H9 (cell line): Measurements from ENCODE around the gene GAS2. TPM values are rescaled to one million over a fixed set of nuclear protein-coding genes. Genes with fewer than 3 reads are reported as not detected.

Experiments used
- DNase-seq: peaks from one replicate; pipeline ENCODE4 v3.0.0-alpha.2; 2017
- H2AFZ ChIP-seq: one replicate; pipeline ENCODE4 v1.6.1; 2013; ENCODE audit warnings: mild to moderate bottlenecking, low read length, control low read depth, moderate library complexity
- H2AK5ac ChIP-seq: 2 replicates; pipeline ENCODE4 v1.6.1; 2013; ENCODE audit warnings: low read length, control low read depth, mixed read lengths; ENCODE audit not compliant: insufficient read length
- H2BK120ac ChIP-seq: one replicate; pipeline ENCODE4 v1.6.1; 2013; ENCODE audit warnings: low read depth, mild to moderate bottlenecking, low read length, control low read depth, inconsistent platforms; ENCODE audit not compliant: poor library complexity, severe bottlenecking
- H2BK12ac ChIP-seq: 2 replicates; pipeline ENCODE4 v1.6.1; 2013; ENCODE audit warnings: low read length, control low read depth, mixed read lengths, low read depth; ENCODE audit not compliant: insufficient read length
- H2BK15ac ChIP-seq: 2 replicates; pipeline ENCODE4 v1.6.1; 2013; ENCODE audit warnings: low read depth, low read length, control low read depth
- H2BK20ac ChIP-seq: one replicate; pipeline ENCODE4 v1.6.1; 2013; ENCODE audit warnings: low read depth, mild to moderate bottlenecking, low read length, control low read depth, inconsistent platforms; ENCODE audit not compliant: poor library complexity, severe bottlenecking
- H2BK5ac ChIP-seq: 2 replicates; pipeline ENCODE4 v1.6.1; 2013; ENCODE audit warnings: low read length, control low read depth, mixed read lengths; ENCODE audit not compliant: insufficient read length
- H3K14ac ChIP-seq: 2 replicates; pipeline ENCODE4 v1.6.1; 2013; ENCODE audit warnings: low read length, control low read depth; ENCODE audit not compliant: insufficient read depth
- H3K18ac ChIP-seq: 2 replicates; pipeline ENCODE4 v1.6.1; 2013; ENCODE audit warnings: low read depth, mild to moderate bottlenecking, mixed read lengths, low read length, control low read depth; ENCODE audit not compliant: insufficient read length
- H3K23ac ChIP-seq: 2 replicates; pipeline ENCODE4 v1.6.1; 2013; ENCODE audit warnings: low read length, control low read depth, mixed read lengths, low read depth; ENCODE audit not compliant: insufficient read length
- H3K23me2 ChIP-seq: 2 replicates; pipeline ENCODE4 v1.6.1; 2013; ENCODE audit warnings: low read depth, mild to moderate bottlenecking, mixed read lengths, low read length, control low read depth; ENCODE audit not compliant: insufficient read length, poor library complexity, severe bottlenecking
- H3K27ac ChIP-seq: 2 replicates; pipeline ENCODE4 v1.5.1; 2013; ENCODE audit warnings: low read length, control low read depth, mixed read lengths, low read depth; ENCODE audit not compliant: insufficient read length
- H3K27me3 ChIP-seq: 2 replicates; pipeline ENCODE4 v1.6.1; 2013; ENCODE audit warnings: low read length, control low read depth, inconsistent platforms; ENCODE audit not compliant: insufficient read depth
- H3K4ac ChIP-seq: 2 replicates; pipeline ENCODE4 v1.6.1; 2013; ENCODE audit warnings: low read depth, mild to moderate bottlenecking, control low read depth, inconsistent platforms, low read length, moderate library complexity
- H3K4me1 ChIP-seq: 2 replicates; pipeline ENCODE4 v1.6.1; 2013; ENCODE audit warnings: low read length, control low read depth, inconsistent platforms; ENCODE audit not compliant: insufficient read depth
- H3K4me2 ChIP-seq: 2 replicates; pipeline ENCODE4 v1.6.1; 2013; ENCODE audit warnings: low read length, control low read depth, mixed read lengths; ENCODE audit not compliant: insufficient read length, insufficient read depth
- H3K56ac ChIP-seq: 2 replicates; pipeline ENCODE4 v1.6.1; 2013; ENCODE audit warnings: low read depth, mild to moderate bottlenecking, mixed read lengths, low read length, control low read depth; ENCODE audit not compliant: insufficient read length
- H3K79me1 ChIP-seq: 2 replicates; pipeline ENCODE4 v1.6.1; 2013; ENCODE audit warnings: low read depth, mild to moderate bottlenecking, moderate library complexity, low read length, control low read depth, inconsistent platforms; ENCODE audit not compliant: insufficient read depth, poor library complexity, severe bottlenecking
- H3K79me2 ChIP-seq: 2 replicates; pipeline ENCODE4 v1.6.1; 2013; ENCODE audit warnings: low read length, control low read depth, inconsistent platforms; ENCODE audit not compliant: insufficient read depth
- H3K9ac ChIP-seq: 2 replicates; pipeline ENCODE4 v1.6.1; 2013; ENCODE audit warnings: low read length, control low read depth, mixed read lengths; ENCODE audit not compliant: insufficient read length; ENCODE audit errors: extremely low read depth
- H3K9me3 ChIP-seq: one replicate; pipeline ENCODE4 v1.6.1; 2013; ENCODE audit warnings: low read depth, low read length, inconsistent platforms; ENCODE audit not compliant: control insufficient read depth
- H3T11ph ChIP-seq: one replicate; pipeline ENCODE4 v1.6.1; 2013; ENCODE audit warnings: mild to moderate bottlenecking, low read length, control low read depth, inconsistent platforms
- H4K20me1 ChIP-seq: one replicate; pipeline ENCODE4 v1.6.1; 2013; ENCODE audit not compliant: control insufficient read depth, insufficient read length, insufficient read depth
- H4K5ac ChIP-seq: 2 replicates; pipeline ENCODE4 v1.6.1; 2013; ENCODE audit warnings: low read depth, mild to moderate bottlenecking, mixed read lengths, low read length, control low read depth; ENCODE audit not compliant: insufficient read length
- H4K8ac ChIP-seq: replicated peaks from 2 replicates; pipeline ENCODE4 v1.6.1; 2013; ENCODE audit warnings: low read length, control low read depth, mixed read lengths, low read depth; ENCODE audit not compliant: insufficient read length
- H4K91ac ChIP-seq: 2 replicates; pipeline ENCODE4 v1.6.1; 2013; ENCODE audit warnings: low read depth, mild to moderate bottlenecking, moderate library complexity, mixed read lengths, low read length, control low read depth; ENCODE audit not compliant: insufficient read length
- H3K27ac Mint-ChIP-seq, 3 experiments: 2 replicates in 2 of 3; 3 replicates in 1 of 3; pipeline ENCODE4 v1.8.0; 2020 to 2021; ENCODE audit warnings: mixed read lengths in 3 of 3, mild to moderate bottlenecking in 1 of 3, moderate library complexity in 1 of 3
- H3K27me3 Mint-ChIP-seq: 2 replicates; pipeline ENCODE4 v1.8.0; 2021; ENCODE audit warnings: low read depth, mild to moderate bottlenecking, moderate library complexity, mixed read lengths
- H3K36me3 Mint-ChIP-seq, 3 experiments: 2 replicates in 2 of 3; 3 replicates in 1 of 3; pipeline ENCODE4 v1.8.0; 2020 to 2021; ENCODE audit warnings: low read depth in 3 of 3, mixed read lengths in 3 of 3; ENCODE audit not compliant: insufficient read depth in 1 of 3
- H3K4me1 Mint-ChIP-seq, 2 experiments: 2 replicates each; pipeline ENCODE4 v1.8.0; 2020; ENCODE audit warnings: mixed read lengths in 2 of 2
- H3K4me3 Mint-ChIP-seq, 2 experiments: 2 replicates in 1 of 2; 3 replicates in 1 of 2; pipeline ENCODE4 v1.8.0; 2020 to 2021; ENCODE audit warnings: mild to moderate bottlenecking in 2 of 2, mixed read lengths in 2 of 2, moderate library complexity in 1 of 2
- H3K9me3 Mint-ChIP-seq, 2 experiments: 2 replicates in 1 of 2; 3 replicates in 1 of 2; pipeline ENCODE4 v1.8.0; 2020; ENCODE audit warnings: mild to moderate bottlenecking in 2 of 2, mixed read lengths in 2 of 2, moderate library complexity in 1 of 2
- total RNA-seq: library from RNA; stranded (reverse); gene quantifications from 2 replicates; pipeline ENCODE4 v1.2.1, GENCODE V29; 2021
- TF ChIP-seq, protein P1 (sequence below): fragments of 200-600 bp; sonication (generic); conservative IDR thresholded peaks from 3 replicates; pipeline ENCODE4 v1.8.0; 2021; ENCODE audit warnings: antibody characterized with exemption, mild to moderate bottlenecking

GAS2 gene
- total RNA-seq, 1 experiment from 2014 or later: 1.7 TPM

DNA sequence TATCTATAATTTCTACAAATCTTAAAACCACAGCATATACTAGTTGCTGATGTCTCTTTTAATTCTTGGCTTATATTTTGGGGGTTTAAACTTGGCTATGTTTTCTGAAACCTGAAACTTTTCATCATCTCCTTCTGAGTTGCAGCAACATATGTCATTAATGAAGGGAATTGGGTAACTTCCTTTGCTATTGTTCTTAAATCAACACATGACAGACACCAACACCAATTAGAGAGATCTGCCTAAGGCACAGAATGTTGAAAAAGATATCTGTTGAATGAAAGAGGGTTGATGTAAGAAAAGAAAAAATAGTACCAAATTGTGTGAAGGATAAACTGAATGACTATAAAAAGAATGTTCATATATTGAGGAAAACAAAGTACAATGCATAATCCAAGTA is 10.3 kb upstream of the GAS2 start:
- no peak overlapping the region for H3K4ac ChIP-seq
- H2BK5ac ChIP-seq: no peak overlapping the region
- no peak overlapping the region for H2AFZ ChIP-seq
- Mint-ChIP-seq H3K27me3 (peaks cover 3% of the 10 kb centered on the region), H3K27ac (no peak overlapping the region), H3K4me1 (peaks cover 23 to 36% of the 10 kb centered on the region in 2 experiments), H3K9me3 (peaks cover 1 to 9% of the 10 kb centered on the region in 2 experiments; a peak in 2 of 5 replicates), H3K36me3 (peaks cover 1 to 11% (median 2%) of the 10 kb centered on the region in 3 experiments; a peak in 4 of 7 replicates), H3K4me3 (no peak overlapping the region)
- no peaks in the 10 kb centered on the region for H3K9me3 ChIP-seq
- no peak overlapping the region for H3K56ac ChIP-seq
- no peaks in the 10 kb centered on the region for H3K79me2 ChIP-seq
- no peak overlapping the region for H3K14ac ChIP-seq
- no peak overlapping the region for H3T11ph ChIP-seq
- no peak overlapping the region for H4K5ac ChIP-seq
- H3K9ac ChIP-seq: no peak overlapping the region
- H2BK20ac ChIP-seq: no peak overlapping the region
- no peak overlapping the region for H4K8ac ChIP-seq
- no peak overlapping the region for H2BK120ac ChIP-seq
- H2BK15ac ChIP-seq: no peak overlapping the region
- no peak overlapping the region for H3K18ac ChIP-seq
- no peak for DNase-seq
- no peaks in the 10 kb centered on the region for H4K20me1 ChIP-seq
- no peak overlapping the region for H3K27ac ChIP-seq
- no peak overlapping the region for H2BK12ac ChIP-seq
- no peaks in the 10 kb centered on the region for H3K4me1 ChIP-seq
- TF ChIP-seq, protein P1, sequence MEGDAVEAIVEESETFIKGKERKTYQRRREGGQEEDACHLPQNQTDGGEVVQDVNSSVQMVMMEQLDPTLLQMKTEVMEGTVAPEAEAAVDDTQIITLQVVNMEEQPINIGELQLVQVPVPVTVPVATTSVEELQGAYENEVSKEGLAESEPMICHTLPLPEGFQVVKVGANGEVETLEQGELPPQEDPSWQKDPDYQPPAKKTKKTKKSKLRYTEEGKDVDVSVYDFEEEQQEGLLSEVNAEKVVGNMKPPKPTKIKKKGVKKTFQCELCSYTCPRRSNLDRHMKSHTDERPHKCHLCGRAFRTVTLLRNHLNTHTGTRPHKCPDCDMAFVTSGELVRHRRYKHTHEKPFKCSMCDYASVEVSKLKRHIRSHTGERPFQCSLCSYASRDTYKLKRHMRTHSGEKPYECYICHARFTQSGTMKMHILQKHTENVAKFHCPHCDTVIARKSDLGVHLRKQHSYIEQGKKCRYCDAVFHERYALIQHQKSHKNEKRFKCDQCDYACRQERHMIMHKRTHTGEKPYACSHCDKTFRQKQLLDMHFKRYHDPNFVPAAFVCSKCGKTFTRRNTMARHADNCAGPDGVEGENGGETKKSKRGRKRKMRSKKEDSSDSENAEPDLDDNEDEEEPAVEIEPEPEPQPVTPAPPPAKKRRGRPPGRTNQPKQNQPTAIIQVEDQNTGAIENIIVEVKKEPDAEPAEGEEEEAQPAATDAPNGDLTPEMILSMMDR: no peak
- no peak overlapping the region for H3K23ac ChIP-seq
- H3K23me2 ChIP-seq: no peaks in the 10 kb centered on the region
- no peak overlapping the region for H3K4me2 ChIP-seq
- no peaks in the 10 kb centered on the region for H3K27me3 ChIP-seq
- H4K91ac ChIP-seq: no peak overlapping the region
- no peak overlapping the region for H2AK5ac ChIP-seq
- no peaks in the 10 kb centered on the region for H3K79me1 ChIP-seq
